GM08714 (cell line): ENCODE measurements around the gene DOP1B.

Experiments used
- H3K4me3 ChIP-seq: fragments of 200-500 bp; sonication (Bioruptor generic); 2 replicates; pipeline ENCODE4 v1.5.1; 2014; ENCODE audit warnings: mild to moderate bottlenecking, low read length, inconsistent platforms
- ZNF274 ChIP-seq: IDR thresholded peaks from 2 replicates; pipeline ENCODE4 v1.6.1; 2012; ENCODE audit warnings: mild to moderate bottlenecking, low read depth, low read length

DOP1B gene, protein sequence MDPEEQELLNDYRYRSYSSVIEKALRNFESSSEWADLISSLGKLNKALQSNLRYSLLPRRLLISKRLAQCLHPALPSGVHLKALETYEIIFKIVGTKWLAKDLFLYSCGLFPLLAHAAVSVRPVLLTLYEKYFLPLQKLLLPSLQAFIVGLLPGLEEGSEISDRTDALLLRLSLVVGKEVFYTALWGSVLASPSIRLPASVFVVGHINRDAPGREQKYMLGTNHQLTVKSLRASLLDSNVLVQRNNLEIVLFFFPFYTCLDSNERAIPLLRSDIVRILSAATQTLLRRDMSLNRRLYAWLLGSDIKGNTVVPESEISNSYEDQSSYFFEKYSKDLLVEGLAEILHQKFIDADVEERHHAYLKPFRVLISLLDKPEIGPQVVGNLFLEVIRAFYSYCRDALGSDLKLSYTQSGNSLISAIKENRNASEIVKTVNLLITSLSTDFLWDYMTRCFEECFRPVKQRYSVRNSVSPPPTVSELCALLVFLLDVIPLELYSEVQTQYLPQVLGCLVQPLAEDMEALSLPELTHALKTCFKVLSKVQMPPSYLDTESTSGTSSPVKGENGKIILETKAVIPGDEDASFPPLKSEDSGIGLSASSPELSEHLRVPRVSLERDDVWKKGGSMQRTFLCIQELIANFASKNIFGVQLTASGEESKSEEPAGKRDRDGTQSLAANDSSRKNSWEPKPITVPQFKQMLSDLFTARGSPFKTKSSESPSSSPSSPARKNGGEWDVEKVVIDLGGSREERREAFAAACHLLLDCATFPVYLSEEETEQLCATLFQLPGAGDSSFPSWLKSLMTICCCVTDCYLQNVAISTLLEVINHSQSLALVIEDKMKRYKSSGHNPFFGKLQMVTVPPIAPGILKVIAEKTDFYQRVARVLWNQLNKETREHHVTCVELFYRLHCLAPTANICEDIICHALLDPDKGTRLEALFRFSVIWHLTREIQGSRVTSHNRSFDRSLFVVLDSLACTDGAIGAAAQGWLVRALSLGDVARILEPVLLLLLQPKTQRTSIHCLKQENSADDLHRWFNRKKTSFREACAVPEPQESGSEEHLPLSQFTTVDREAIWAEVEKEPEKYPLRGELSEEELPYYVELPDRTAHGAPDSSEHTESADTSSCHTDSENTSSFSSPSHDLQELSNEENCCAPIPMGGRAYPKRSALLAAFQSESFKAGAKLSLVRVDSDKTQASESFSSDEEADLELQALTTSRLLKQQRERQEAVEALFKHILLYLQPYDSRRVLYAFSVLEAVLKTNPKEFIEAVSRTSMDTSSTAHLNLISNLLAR (N-terminal part only)

GRCh38 chr21:36156815-36157670 lies at the start of gene DOP1B:
DOP1B (plus strand) TSS chr21:36156824; CDS start chr21:36164734, 7,910 bp downstream.
- no peak for TF ChIP-seq ZNF274
- H3K4me3 ChIP-seq: peak within 1 kb of the TSS; percentile 88

- no peak for TF ChIP-seq ZNF274
- H3K4me3 ChIP-seq: no peak overlapping the region
Measured at GRCh38 chr21:36109868-36110267, 46.8 kb upstream of the DOP1B start.

DNA sequence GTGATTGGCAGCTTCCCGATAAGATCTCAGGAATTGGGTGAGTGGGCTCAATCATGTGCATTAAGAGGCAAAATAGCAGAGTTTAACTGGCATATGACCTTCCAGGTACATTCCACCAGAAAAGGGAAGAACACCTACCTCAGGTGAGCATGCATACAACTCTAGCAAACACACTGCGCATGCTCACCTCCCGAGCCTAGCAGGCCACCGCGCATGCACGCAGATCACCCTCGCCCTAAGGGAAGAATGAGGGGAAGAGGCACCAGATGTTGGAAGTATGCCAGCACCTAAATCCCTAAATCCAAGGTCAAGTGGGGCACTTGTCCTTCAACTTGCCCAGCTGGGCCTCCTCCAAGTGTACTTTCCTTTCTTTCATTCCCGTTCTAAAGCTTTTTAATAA lies 45.4 kb upstream of the DOP1B start:
- no peak for TF ChIP-seq ZNF274
- no peak overlapping the region for H3K4me3 ChIP-seq

DNA sequence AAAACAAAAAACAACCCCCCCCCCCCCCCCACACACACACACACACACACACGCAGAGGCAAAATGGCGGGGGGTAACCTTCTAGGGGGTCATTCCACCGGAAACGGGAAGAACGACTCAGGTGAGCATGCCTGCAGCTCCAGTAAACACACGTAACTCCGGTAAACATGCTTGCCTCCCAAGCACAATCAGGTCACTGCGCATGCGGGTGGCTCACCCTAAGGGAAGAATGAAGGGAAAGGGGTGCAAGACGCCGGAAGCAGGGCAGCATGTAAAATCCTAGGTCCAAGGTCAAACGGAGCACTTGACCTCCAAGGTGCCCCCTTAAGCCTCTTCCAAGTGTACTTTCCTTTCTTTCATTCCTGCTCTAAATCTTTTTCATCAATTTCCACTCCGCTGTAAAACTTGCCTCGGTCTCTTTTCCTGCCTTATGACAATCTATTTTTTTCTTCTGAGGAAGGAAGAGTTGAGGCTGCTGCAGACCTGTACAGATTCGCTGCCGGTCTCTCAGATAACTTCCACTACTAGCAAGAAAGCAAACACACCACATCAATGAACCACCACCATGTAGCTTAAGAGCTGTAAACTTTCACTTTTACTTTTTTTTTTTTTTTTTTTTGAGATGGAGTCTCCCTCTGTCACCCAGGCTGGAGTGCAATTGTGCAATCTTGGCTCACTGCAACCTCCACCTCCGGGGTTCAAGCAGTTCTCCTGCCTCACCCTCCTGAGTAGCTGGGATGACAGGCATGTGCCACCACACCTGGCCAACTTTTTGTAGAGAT lies 42.8 kb upstream of the DOP1B start:
- peak overlapping the region; percentile 18; the same call in 1 of the 2 replicates for H3K4me3 ChIP-seq

GRCh38 chr21:36115138-36115730 lies 41.4 kb upstream of the DOP1B start:
- TF ChIP-seq ZNF274: no peak
- no peak overlapping the region for H3K4me3 ChIP-seq

More for the DNA sequence above, 42.8 kb upstream of the DOP1B start:
- no peak for TF ChIP-seq ZNF274

DNA sequence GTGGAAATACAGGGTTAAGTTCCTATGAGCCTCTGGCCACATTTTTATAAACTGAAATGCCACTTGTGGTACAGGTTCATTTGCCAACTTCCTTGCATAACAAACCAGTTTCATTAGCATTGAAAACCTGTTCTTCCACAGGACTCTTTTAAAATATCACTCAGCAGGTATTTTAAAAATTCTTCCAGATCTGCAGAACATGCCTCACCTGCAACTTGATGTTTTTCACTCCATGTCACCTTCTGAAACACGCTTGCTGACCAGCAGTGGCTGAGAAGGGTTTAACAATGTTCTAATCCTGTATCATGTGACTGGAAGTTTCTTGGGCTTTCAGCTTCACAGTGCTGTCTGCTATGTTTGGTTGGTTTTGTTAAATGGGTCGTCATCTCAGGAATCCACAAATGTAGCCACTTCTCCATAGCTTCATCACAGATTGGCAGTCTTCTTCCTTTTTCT lies 39.3 kb upstream of the DOP1B start:
- no peak for TF ChIP-seq ZNF274
- H3K4me3 ChIP-seq: no peak overlapping the region

DNA sequence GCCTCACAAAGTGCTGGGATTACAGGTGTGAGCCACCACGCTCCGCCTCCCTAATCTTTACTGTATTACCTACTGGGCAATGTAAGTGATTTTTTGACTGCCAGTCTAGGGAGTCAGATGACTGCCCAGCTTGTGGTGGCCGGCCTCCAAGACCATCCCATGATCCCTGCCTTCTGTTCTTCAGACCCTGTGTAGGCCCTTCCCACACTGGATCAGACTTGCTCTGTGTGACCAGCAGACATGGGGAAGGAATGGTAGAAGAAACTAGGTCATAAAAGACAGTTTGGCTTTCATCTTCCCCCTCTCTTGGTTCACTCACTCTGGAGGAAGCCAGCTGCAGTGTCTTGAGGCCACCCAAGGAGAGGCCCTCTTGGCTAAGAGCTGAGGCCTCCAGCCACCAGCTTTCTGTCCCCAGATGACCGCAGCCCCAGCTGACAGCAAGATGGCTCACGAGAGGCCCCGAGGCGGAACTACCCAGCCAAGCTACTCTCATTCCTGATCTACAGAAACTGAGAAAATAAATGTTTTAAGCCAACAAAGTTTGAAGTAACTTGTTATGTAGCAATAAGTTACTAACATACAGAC lies 36.2 kb upstream of the DOP1B start:
- no peak overlapping the region for H3K4me3 ChIP-seq
- TF ChIP-seq ZNF274: no peak

DNA sequence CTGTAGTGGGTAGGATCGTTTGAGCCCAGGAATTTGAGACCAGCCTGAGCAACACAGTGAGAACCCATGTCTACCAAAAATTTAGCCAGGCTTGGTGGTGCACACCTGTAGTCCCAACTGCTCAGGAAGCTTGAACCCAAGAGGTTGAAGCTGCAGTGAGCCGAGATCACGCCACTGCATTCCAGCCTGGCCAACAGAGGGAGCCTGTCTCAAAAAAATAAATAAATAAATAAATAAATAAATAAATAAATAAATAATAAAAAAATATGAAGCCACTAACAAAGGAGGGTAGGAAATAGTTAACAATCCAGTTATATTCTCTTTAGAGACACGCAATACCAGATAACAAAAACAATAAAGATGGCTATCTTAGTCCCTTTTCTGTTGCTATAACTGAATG lies 33.6 kb upstream of the DOP1B start:
- no peak overlapping the region for H3K4me3 ChIP-seq
- TF ChIP-seq ZNF274: no peak

DNA sequence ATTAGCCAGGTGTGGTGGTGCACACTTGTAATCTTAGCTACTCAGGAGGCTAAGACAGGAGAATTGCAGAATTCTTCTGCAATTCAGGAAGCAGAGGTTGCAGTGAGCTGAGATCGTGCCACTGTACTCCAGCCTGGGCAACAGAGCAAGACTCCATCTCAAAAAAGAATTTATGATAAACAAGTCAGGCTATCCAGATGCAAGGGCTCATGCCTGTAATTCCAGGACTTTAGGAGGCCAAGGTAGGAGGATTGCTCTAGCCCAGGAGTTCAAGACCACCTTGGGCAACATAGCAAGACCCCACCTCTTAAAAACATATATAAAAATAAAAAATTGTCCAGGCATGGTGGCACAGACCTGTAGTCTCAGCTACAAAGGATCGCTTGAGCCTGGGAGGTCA lies 32.2 kb upstream of the DOP1B start:
- no peak overlapping the region for H3K4me3 ChIP-seq
- TF ChIP-seq ZNF274: no peak

GRCh38 chr21:36125512-36126207 lies 31.0 kb upstream of the DOP1B start:
- no peak overlapping the region for H3K4me3 ChIP-seq
- TF ChIP-seq ZNF274: no peak

- no peak for TF ChIP-seq ZNF274
- H3K4me3 ChIP-seq: no peak overlapping the region
Measured at GRCh38 chr21:36126208-36126565, 30.4 kb upstream of the DOP1B start.
